ENCODE measurements around the gene STARD3. TPM values are rescaled to one million over a fixed set of nuclear protein-coding genes. Genes with fewer than 3 reads are reported as not detected.

The STARD3 gene
- total RNA-seq, 2 experiments from 2014 or later, result 56.1 to 56.8 TPM

Other genes with a start within 250 kb of the STARD3 start
- 10 to 100 TPM; 14.2 to 15.4 TPM for gene FBXL20, start 235.5 kb upstream of the STARD3 start, total RNA-seq
- 10 to 100 TPM; 52.4 to 56.1 TPM for gene MED1, start 185.9 kb upstream of the STARD3 start, total RNA-seq
- gene CDK12, start 175.7 kb upstream of the STARD3 start, total RNA-seq, result 10 to 100 TPM; 49.8 to 51.0 TPM
- not detected for gene NEUROD2, start 29.2 kb upstream of the STARD3 start, total RNA-seq
- under 1 TPM in 1 of 2 experiments, not detected in 1; 0.14 TPM for gene PPP1R1B, start 10.2 kb upstream of the STARD3 start, total RNA-seq
- 1 to 10 TPM in 1 of 2 experiments, under 1 TPM in 1; 0.74 to 1.1 TPM for gene TCAP, start 28.2 kb downstream of the STARD3 start, total RNA-seq
- not detected for gene PNMT, start 31.3 kb downstream of the STARD3 start, total RNA-seq
- 10 to 100 TPM; 11.8 to 11.9 TPM for gene PGAP3, start 50.9 kb downstream of the STARD3 start, total RNA-seq
- gene ERBB2, start 62.9 kb downstream of the STARD3 start, total RNA-seq, result 1 to 10 TPM; 6.0 to 6.3 TPM
- 10 to 100 TPM; 35.2 to 36.5 TPM for gene MIEN1, start 93.4 kb downstream of the STARD3 start, total RNA-seq
- gene GRB7, start 100.8 kb downstream of the STARD3 start, total RNA-seq, result 1 to 10 TPM; 2.0 to 2.1 TPM
- 10 to 100 TPM; 34.2 to 36.1 TPM for gene IKZF3, start 227.2 kb downstream of the STARD3 start, total RNA-seq
- not detected for gene ZPBP2, start 231.1 kb downstream of the STARD3 start, total RNA-seq

Data from activated naive CD4-positive, alpha-beta T cell treated with anti-CD3 and anti-CD28 coated beads for 36 hours (primary cell).